KG1 (cell line): ENCODE data around the gene FBXO2.
"Not testable (repeated sequence)": the region's sequence is repeated elsewhere in the genome, so short reads cannot be mapped to it uniquely, and the experiment has no call there.

Experiments
- DNase-seq: peaks from one replicate; lab custom pipeline; 2025; lab: John Stamatoyannopoulos, UW

Gene FBXO2

GRCh38 chr1:11629184-11630016 is 24.8 kb downstream of the FBXO2 start:
- DNase-seq, result no peak

GRCh38 chr1:11628767-11629166 is 25.5 kb downstream of the FBXO2 start:
- no peak for DNase-seq

GRCh38 chr1:11626551-11626950 is 27.7 kb downstream of the FBXO2 start:
- DNase-seq, result no peak

- DNase-seq, result no peak
Observed at GRCh38 chr1:11623702-11624101, 30.5 kb downstream of the FBXO2 start.

- DNase-seq, result no peak
Observed at GRCh38 chr1:11622398-11622797, 31.8 kb downstream of the FBXO2 start.

- DNase-seq, result no peak
Observed at GRCh38 chr1:11620924-11621323, 33.3 kb downstream of the FBXO2 start.

GRCh38 chr1:11620405-11620804 is 33.8 kb downstream of the FBXO2 start:
- DNase-seq, result no peak

- no peak for DNase-seq
Observed at GRCh38 chr1:11617741-11618140, 36.5 kb downstream of the FBXO2 start.

- DNase-seq, result no peak
Observed at GRCh38 chr1:11617314-11617713, 36.9 kb downstream of the FBXO2 start.

GRCh38 chr1:11616766-11617165 is 37.5 kb downstream of the FBXO2 start:
- DNase-seq, result no peak

- DNase-seq, result no peak
Observed at GRCh38 chr1:11615090-11615489, 39.1 kb downstream of the FBXO2 start.

- DNase-seq, result no peak
Observed at GRCh38 chr1:11613347-11613746, 40.9 kb downstream of the FBXO2 start.

GRCh38 chr1:11611638-11612327 is 42.4 kb downstream of the FBXO2 start:
- DNase-seq, result no peak

GRCh38 chr1:11610629-11611180 is 43.5 kb downstream of the FBXO2 start:
- DNase-seq, result no peak

GRCh38 chr1:11609378-11609777 is 44.9 kb downstream of the FBXO2 start:
- not testable (repeated sequence) for DNase-seq

- DNase-seq, result not testable (repeated sequence)
Observed at GRCh38 chr1:11608596-11609130, 45.6 kb downstream of the FBXO2 start.

- DNase-seq, result no peak
Observed at GRCh38 chr1:11606775-11607174, 47.5 kb downstream of the FBXO2 start.

GRCh38 chr1:11602981-11603380 is 51.2 kb downstream of the FBXO2 start:
- DNase-seq, result no peak

GRCh38 chr1:11602424-11602823 is 51.8 kb downstream of the FBXO2 start:
- no peak for DNase-seq

GRCh38 chr1:11600836-11601235 is 53.4 kb downstream of the FBXO2 start:
- no peak for DNase-seq

GRCh38 chr1:11599891-11600576 is 54.2 kb downstream of the FBXO2 start:
- DNase-seq, result no peak

GRCh38 chr1:11598461-11598860 is 55.8 kb downstream of the FBXO2 start:
- no peak for DNase-seq
